Activated CD8-positive, alpha-beta T cell treated with anti-CD3 and anti-CD28 coated beads, Interleukin-2, amount 10 ng/mL, durations not matched to agents 7 days and 5 days (primary cell): ENCODE results near the gene CST9L. TPM values are rescaled to one million over a fixed set of nuclear protein-coding genes. Genes with fewer than 3 reads are reported as not detected.

Experiments used
- ATAC-seq: fragments of 150-1000 bp; cut with Tn5 transposase; one replicate; pipeline ENCODE4 v1.10.0; 2021; ENCODE audit warnings: moderate library complexity
- CTCF ChIA-PET: fragments of 350-600 bp; sonication (Branson Sonifier 250); formaldehyde crosslinking; loops from one replicate; lab custom pipeline; 2021; ENCODE audit warnings: antibody characterized with exemption; lab: Charles Lee
- POLR2A ChIA-PET: fragments of 350-600 bp; sonication (Branson Sonifier 250); formaldehyde crosslinking; loops from one replicate; lab custom pipeline; 2021; ENCODE audit warnings: antibody characterized with exemption; lab: Charles Lee
- DNase-seq: peaks from one replicate; pipeline ENCODE4 v3.0.0-alpha.2; 2020
- H3K27ac Mint-ChIP-seq: one replicate; pipeline ENCODE4 v1.8.0; 2021; ENCODE audit warnings: mild to moderate bottlenecking, mixed read lengths
- H3K27me3 Mint-ChIP-seq: one replicate; pipeline ENCODE4 v1.8.0; 2021; ENCODE audit warnings: low read depth, mixed read lengths
- H3K36me3 Mint-ChIP-seq: one replicate; pipeline ENCODE4 v1.8.0; 2021; ENCODE audit warnings: low read depth, mixed read lengths
- H3K4me1 Mint-ChIP-seq: one replicate; pipeline ENCODE4 v1.8.0; 2021; ENCODE audit warnings: low read depth, mixed read lengths
- H3K4me3 Mint-ChIP-seq: one replicate; pipeline ENCODE4 v1.8.0; 2021; ENCODE audit warnings: mild to moderate bottlenecking, mixed read lengths
- H3K9me3 Mint-ChIP-seq: one replicate; pipeline ENCODE4 v1.8.0; 2022; ENCODE audit warnings: mixed read lengths; ENCODE audit not compliant: insufficient read depth
- total RNA-seq, 2 experiments: library from RNA; stranded (reverse); gene quantifications; one replicate each; pipeline ENCODE4 v1.2.3, GENCODE V29; 2021

Gene CST9L
- total RNA-seq, 2 experiments from 2014 or later: not detected

DNA sequence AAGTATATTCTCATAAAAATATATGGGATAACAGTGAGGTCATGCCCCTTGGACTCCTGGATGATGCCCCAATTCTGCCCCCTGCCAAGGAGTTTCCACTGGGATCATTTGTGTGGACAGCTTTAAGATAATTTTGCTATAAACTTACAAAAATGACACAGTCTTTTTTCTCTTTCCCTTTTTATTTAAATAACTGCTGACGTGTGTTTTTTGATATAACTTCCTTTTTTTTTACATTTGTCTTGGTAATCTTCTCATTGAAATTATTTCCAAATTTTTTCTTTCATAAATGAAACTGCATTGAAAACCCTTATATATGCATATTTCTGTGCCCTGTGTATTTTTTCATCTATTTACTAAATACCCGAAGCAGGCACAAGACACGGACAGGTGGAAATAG, 31.3 kb downstream of the CST9L start:
- Mint-ChIP-seq H3K27me3 (peaks cover 2% of the 10 kb centered on the region), H3K4me3 (no peak overlapping the region), H3K36me3 (no peaks in the 10 kb centered on the region), H3K9me3 (no peaks in the 10 kb centered on the region), H3K4me1 (no peaks in the 10 kb centered on the region), H3K27ac (no peak overlapping the region)
- CTCF ChIA-PET: no interaction called here
- no peak for DNase-seq
- no peak for ATAC-seq
- POLR2A ChIA-PET: no interaction called here

DNA sequence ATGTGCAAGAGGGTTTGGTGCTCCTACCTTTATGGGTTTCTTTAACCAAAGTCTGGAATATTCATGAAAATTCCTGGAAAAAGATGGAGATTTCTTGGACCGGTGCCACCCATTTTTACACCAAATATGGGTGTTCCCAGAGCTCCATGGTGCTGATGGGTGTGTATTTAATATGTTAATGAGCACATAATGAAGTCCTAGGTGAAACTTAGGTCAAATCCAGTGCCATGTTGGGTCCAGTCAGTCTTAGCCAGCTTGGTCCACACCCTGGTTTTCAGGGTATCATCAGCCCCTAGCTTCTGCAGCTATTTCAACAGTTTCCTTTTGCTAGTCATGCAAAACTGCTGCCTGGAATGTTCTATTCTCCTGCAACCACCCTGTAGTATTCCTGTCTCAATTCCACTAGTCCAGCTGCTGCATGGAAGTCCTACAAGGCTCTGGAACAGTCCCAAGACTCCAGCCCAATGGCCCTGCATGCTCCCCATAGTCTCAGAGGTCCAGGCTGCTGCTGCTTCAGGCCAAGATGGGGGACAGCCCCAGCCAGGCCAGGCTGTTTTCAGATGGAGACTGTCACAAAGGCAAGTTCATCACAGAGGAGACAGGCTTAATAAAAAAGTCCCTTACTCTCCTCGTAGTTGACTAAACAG, 31.8 kb downstream of the CST9L start:
- H3K27ac Mint-ChIP-seq: no peak overlapping the region
- DNase-seq (no peak), ATAC-seq (no peak)
- CTCF ChIA-PET: no interaction called here
- H3K27me3 Mint-ChIP-seq: peaks cover 2% of the 10 kb centered on the region
- H3K4me1 Mint-ChIP-seq: peaks cover 2% of the 10 kb centered on the region
- H3K9me3 Mint-ChIP-seq: no peaks in the 10 kb centered on the region
- H3K36me3 Mint-ChIP-seq: no peaks in the 10 kb centered on the region
- POLR2A ChIA-PET: no interaction called here
- no peak overlapping the region for H3K4me3 Mint-ChIP-seq

DNA sequence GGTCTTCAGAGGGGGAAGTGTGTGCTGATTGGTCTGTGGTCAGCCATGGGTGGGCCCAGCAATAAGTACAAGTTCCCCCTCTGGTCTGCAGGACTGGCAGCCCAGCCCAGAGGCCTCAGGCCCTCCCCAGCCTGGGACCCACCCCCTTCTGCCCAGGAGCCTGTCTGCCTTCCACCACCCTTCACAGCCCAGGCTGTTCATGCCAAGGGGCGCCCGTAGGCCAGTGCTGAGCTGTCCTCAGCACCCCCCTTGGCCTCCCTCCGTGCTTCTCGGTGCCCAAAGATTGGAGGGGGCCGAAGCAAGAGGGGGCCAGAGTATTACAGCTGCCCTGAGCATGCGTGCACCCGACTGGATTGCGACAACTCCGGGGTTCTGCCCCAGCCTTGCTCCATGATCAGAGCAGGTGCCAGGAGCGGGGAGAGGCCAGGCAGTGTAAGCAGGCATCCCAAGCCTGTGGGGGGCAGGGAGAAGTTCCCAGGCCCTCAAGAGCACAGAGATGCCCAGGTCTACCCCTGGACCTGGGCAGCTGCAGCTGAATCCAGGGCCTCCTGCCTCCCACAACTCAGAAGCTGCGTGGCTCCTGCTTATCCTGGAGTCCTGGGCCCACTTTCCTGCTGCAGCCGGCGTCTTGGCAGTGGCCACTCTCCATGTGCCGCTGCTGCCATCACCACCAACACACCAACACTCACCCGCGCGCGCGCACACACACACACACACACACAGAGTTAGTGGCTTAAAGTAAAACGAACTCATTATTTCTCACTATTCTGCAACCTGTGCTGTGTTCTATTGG, 33.3 kb downstream of the CST9L start:
- no peak overlapping the region for H3K27ac Mint-ChIP-seq
- DNase-seq: no peak
- ChIA-PET POLR2A (interaction anchor here (0.6 kb wide), 1 partner anchor 112 kb away, joined by 5 read pairs; no protein-coding TSS in a partner anchor), CTCF (no interaction called here)
- H3K4me1 Mint-ChIP-seq: peaks cover 6% of the 10 kb centered on the region
- H3K4me3 Mint-ChIP-seq: no peak overlapping the region
- H3K36me3 Mint-ChIP-seq: no peaks in the 10 kb centered on the region
- no peak for ATAC-seq
- peaks cover 2% of the 10 kb centered on the region for H3K27me3 Mint-ChIP-seq
- H3K9me3 Mint-ChIP-seq: no peaks in the 10 kb centered on the region

DNA sequence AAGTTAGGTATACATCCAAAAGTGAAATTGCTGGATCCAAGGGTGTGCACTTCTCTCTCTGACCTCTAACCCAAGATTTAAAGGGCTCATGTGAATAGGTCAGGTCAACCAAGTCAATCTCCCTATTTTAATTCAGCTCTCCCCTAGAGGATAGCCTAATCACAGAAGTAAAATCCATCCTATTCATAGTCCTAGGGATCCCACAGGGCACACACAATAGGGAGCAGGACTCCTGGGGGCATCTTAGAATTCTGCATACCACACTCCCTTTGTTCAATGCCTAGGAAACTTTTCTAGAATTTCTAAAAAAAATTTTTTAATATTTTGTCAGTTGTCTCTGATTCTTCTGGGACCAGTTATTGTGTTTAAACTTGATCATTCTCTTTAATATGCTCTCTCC, 35.1 kb downstream of the CST9L start:
- DNase-seq: no peak
- ChIA-PET POLR2A (no interaction called here), CTCF (no interaction called here)
- H3K27me3 Mint-ChIP-seq: peaks cover 2% of the 10 kb centered on the region
- H3K4me1 Mint-ChIP-seq: peaks cover 6% of the 10 kb centered on the region
- no peaks in the 10 kb centered on the region for H3K36me3 Mint-ChIP-seq
- no peak overlapping the region for H3K27ac Mint-ChIP-seq
- peaks cover 7% of the 10 kb centered on the region for H3K9me3 Mint-ChIP-seq
- no peak for ATAC-seq
- H3K4me3 Mint-ChIP-seq: no peak overlapping the region

DNA sequence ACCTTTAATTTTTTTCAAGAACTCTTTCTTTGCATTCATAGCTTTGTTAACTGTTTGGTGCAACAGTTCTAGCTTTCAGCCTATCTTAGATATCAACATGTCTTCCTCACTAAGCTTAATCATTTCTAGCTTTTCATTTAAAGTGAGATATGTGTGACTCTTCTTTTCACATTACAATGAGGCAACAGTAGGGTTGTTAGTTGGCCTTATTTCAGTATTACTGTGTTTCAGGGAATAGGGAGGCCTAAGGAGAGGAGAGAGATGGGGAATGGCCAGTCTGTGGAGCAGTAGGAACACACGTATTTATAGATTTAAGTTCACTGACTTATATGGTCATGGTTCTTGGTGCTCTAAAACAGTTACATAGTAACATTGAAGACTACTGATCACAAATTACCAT, 35.8 kb downstream of the CST9L start:
- Mint-ChIP-seq H3K27ac (no peak overlapping the region), H3K4me1 (peaks cover 6% of the 10 kb centered on the region), H3K27me3 (peaks cover 2% of the 10 kb centered on the region), H3K9me3 (peaks cover 10% of the 10 kb centered on the region), H3K36me3 (no peaks in the 10 kb centered on the region), H3K4me3 (no peak overlapping the region)
- DNase-seq (no peak), ATAC-seq (no peak)
- ChIA-PET CTCF (interaction anchor here (1.0 kb wide), 1 partner anchor 9 kb away, joined by 3 read pairs; no protein-coding TSS in a partner anchor), POLR2A (no interaction called here)

DNA sequence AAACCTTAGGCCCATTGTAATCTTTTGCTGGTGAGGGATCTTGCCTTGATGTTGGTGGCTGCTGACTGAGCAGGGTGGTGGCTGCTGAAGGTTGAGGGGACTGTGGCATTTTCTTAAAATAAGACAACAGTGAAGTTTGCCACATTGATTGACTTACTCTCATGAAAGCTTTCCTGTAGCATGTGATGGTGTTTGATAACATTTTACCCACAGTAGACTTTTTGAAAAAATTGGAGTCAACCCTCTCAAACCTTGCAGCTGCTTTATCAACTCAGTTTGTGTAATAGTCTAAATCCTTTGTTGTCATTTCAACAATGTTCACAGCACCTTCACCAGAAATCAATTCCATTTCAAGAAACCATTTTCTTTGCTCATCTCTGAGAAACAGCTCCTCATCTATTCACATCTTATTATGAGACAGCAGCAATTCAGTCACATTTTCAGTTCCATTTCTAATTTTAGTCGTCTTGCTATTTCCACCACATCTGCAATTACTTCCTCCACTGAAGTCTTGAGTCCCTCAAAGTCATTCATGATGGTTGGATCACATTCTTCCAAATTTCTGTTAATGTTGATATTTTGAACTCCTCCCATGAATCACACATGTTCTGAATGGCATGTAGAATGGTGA, 37.2 kb downstream of the CST9L start:
- peaks cover 2% of the 10 kb centered on the region for H3K27me3 Mint-ChIP-seq
- DNase-seq: no peak
- ATAC-seq: no peak
- ChIA-PET CTCF (no interaction called here), POLR2A (no interaction called here)
- peaks cover 10% of the 10 kb centered on the region for H3K9me3 Mint-ChIP-seq
- H3K4me3 Mint-ChIP-seq: no peak overlapping the region
- H3K27ac Mint-ChIP-seq: no peak overlapping the region
- no peaks in the 10 kb centered on the region for H3K36me3 Mint-ChIP-seq
- H3K4me1 Mint-ChIP-seq: peaks cover 6% of the 10 kb centered on the region

DNA sequence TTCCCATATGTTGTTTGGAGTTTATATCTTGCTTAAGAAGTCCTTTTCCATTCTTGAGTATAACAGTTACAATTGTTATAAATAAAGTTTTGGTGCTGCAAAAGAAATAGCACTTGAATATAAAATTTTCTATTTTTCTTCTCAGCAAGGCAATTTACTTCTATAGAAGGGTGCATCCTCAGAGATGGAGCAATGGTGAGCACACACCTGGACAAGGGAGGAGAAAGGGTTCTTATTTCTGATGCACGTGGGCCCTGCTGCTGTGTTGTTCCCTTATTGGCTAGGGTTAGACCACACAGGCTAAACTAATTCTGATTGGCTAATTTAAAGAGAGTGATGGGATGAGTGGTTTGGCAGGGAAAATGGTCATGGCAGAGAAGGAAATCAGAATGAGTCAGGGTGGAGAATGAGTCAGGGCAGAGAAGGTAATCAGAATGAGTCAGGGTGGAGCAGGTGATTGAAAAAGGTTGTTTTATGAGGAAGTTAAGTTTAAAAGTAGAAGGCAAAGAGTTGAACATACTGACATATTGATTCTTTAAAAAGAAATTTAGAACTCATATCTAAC, 39.3 kb downstream of the CST9L start:
- CTCF ChIA-PET: no interaction called here
- Mint-ChIP-seq H3K4me3 (no peak overlapping the region), H3K4me1 (peaks cover 6% of the 10 kb centered on the region), H3K27me3 (peaks cover 2% of the 10 kb centered on the region), H3K36me3 (no peaks in the 10 kb centered on the region), H3K9me3 (peaks cover 10% of the 10 kb centered on the region), H3K27ac (no peak overlapping the region)
- POLR2A ChIA-PET: no interaction called here
- no peak for ATAC-seq
- no peak for DNase-seq

DNA sequence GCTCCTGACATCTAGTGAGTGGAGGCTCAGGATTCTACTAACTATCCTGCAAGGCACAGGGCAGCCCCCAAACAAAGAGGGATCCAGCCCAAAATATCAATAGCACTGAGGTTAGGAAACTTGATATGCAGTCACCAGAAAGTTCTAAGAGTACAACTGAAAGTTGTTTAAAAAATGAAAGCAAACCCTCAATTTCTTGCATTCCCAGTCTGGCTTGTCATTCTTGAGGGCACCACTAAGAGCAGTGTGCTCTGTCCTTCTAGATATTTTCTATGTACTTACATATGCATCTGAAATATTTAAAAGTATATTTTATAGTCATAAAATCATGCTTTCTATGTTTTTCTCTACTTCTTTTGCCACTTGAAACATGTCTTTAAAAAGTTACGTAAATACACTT, 41.4 kb downstream of the CST9L start:
- peaks cover 6% of the 10 kb centered on the region for H3K4me1 Mint-ChIP-seq
- peaks cover 10% of the 10 kb centered on the region for H3K9me3 Mint-ChIP-seq
- ChIA-PET POLR2A (no interaction called here), CTCF (no interaction called here)
- H3K4me3 Mint-ChIP-seq: no peak overlapping the region
- H3K36me3 Mint-ChIP-seq: no peaks in the 10 kb centered on the region
- DNase-seq: no peak
- H3K27ac Mint-ChIP-seq: no peak overlapping the region
- H3K27me3 Mint-ChIP-seq: peaks cover 2% of the 10 kb centered on the region
- ATAC-seq: no peak

DNA sequence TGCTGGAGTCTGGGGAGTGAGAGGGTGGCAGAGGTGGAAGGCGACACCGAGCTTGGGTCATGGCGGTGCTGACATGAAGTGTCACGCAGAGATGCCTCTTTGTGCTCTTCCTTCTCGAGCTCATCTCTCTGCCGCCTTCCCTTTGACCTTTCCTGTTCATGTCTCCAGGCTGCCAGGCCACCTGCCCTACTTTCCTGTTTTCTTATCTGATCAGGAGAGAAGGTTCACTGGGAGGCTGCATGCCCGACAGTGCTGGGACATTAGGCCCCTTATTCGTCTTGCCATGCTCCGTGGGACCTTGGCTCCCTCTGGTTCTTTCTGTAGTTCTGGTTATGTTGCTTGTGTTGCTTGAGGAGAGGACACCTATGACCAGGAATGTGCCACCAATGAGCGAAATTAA, 44.1 kb downstream of the CST9L start:
- no peak for DNase-seq
- no peak overlapping the region for H3K4me3 Mint-ChIP-seq
- peaks cover 10% of the 10 kb centered on the region for H3K9me3 Mint-ChIP-seq
- ChIA-PET POLR2A (no interaction called here), CTCF (no interaction called here)
- no peaks in the 10 kb centered on the region for H3K36me3 Mint-ChIP-seq
- peaks cover 2% of the 10 kb centered on the region for H3K27me3 Mint-ChIP-seq
- no peak for ATAC-seq
- H3K27ac Mint-ChIP-seq: no peak overlapping the region
- no peaks in the 10 kb centered on the region for H3K4me1 Mint-ChIP-seq

DNA sequence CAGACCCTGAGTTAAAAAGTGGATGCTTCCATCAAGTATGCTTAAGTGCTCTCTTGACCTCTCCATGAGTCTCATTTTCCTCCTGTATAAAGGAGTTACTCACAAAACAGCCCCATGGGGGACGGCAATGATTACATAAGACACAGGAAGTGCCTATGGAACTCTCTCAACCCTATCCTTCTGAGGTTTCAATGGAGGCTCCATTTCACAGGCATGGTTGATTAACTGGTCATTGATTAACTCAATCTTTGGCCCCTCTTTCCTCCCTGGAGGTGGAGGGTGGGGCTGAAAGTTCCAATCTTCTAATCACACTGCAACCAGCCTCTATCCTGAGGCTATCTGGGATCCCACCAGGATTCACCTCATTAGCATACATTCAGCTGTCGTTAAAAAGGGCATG, 48.1 kb downstream of the CST9L start:
- POLR2A ChIA-PET: no interaction called here
- CTCF ChIA-PET: no interaction called here
- no peaks in the 10 kb centered on the region for H3K9me3 Mint-ChIP-seq
- no peak for ATAC-seq
- H3K27me3 Mint-ChIP-seq: no peaks in the 10 kb centered on the region
- H3K27ac Mint-ChIP-seq: no peak overlapping the region
- no peaks in the 10 kb centered on the region for H3K4me1 Mint-ChIP-seq
- no peak overlapping the region for H3K4me3 Mint-ChIP-seq
- H3K36me3 Mint-ChIP-seq: no peaks in the 10 kb centered on the region
- no peak for DNase-seq

DNA sequence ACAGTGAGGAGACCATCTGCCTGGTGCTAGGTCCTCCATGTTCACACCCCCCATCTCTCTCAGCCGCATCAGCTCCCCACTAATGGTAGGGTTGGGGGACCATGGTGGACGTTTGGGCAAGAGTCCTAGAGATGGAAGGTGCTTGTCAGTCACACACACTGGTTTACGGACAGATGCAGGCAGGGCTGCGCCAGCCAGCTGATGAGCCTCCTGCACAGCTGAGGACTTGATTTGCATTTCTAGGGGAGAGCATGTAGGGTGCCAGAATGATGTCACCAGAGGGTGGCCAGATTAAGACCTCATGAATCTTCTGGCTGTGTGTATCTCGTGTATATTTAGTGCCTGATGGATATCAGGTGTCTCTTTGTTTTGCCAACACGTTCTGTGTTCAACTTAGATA, 48.7 kb downstream of the CST9L start:
- no peaks in the 10 kb centered on the region for H3K4me1 Mint-ChIP-seq
- no peak for DNase-seq
- H3K27ac Mint-ChIP-seq: no peak overlapping the region
- POLR2A ChIA-PET: no interaction called here
- ATAC-seq: no peak
- H3K4me3 Mint-ChIP-seq: no peak overlapping the region
- H3K36me3 Mint-ChIP-seq: no peaks in the 10 kb centered on the region
- H3K9me3 Mint-ChIP-seq: no peaks in the 10 kb centered on the region
- CTCF ChIA-PET: no interaction called here
- no peaks in the 10 kb centered on the region for H3K27me3 Mint-ChIP-seq

DNA sequence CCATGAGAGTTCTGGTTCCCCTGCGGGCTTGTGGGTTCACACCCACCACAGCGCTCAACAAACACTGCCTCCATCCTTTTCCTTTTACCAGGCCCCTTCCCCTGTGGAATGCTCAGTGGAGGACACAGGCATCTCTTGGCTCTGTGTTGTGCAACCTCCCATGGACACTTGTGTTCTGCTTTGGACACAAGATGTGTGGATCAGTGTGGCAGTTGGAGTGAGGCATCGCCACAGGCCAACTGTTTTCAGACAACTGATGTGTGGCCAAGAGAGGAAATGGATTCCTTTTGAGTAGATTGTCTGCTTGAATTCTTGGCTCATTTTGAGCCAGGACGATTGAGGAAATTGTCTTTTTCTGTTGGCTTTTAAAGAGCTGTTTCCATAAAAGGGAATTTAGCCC, 50.6 kb downstream of the CST9L start:
- no peaks in the 10 kb centered on the region for H3K27me3 Mint-ChIP-seq
- H3K27ac Mint-ChIP-seq: no peak overlapping the region
- ChIA-PET CTCF (no interaction called here), POLR2A (no interaction called here)
- DNase-seq (no peak), ATAC-seq (no peak)
- no peaks in the 10 kb centered on the region for H3K36me3 Mint-ChIP-seq
- no peaks in the 10 kb centered on the region for H3K4me1 Mint-ChIP-seq
- no peak overlapping the region for H3K4me3 Mint-ChIP-seq
- no peaks in the 10 kb centered on the region for H3K9me3 Mint-ChIP-seq
